Breast epithelium (tissue), 3 donors: ENCODE results near the gene NPAS4.

Experiments
- POLR2A ChIP-seq: fragments of 450-650 bp; IDR thresholded peaks from one replicate; pipeline ENCODE4 v1.6.1; 2016; ENCODE audit warnings: antibody characterized with exemption, mild to moderate bottlenecking, moderate library complexity
- POLR2AphosphoS5 ChIP-seq, 3 donors: sonication (generic); formaldehyde crosslinking; IDR thresholded peaks; one replicate each; pipeline ENCODE4 v1.6.1; 2017; ENCODE audit warnings: antibody characterized with exemption in 3 of 3
- TF ChIP-seq, protein P1 (sequence below), 3 donors: fragments of 450-650 bp; IDR thresholded peaks; one replicate each; pipeline ENCODE4 v1.5.1; 2016 to 2017; ENCODE audit warnings: antibody characterized with exemption in 3 of 3, mild to moderate bottlenecking in 3 of 3, moderate library complexity in 3 of 3

DNA sequence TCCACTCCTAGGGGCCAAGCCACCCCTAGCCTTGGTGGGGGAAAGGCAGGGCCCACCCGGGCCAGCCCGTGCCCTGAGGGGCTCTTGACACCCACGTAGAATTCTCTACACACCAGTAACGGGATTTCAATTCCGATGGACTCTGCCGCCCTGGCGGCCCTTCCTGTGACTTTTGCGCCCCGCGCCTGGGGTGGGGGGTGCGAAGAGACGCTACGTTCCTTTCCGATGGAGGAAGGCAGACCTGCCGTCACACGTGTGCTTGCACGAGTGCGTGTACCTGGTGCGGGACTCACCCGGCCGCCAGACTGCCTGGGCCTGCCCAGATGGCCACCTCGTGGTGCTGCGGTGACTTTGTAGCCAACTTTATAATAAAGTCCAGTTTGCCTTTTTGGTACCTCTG is 5.5 kb downstream of the NPAS4 start:
- TF ChIP-seq, protein P1, sequence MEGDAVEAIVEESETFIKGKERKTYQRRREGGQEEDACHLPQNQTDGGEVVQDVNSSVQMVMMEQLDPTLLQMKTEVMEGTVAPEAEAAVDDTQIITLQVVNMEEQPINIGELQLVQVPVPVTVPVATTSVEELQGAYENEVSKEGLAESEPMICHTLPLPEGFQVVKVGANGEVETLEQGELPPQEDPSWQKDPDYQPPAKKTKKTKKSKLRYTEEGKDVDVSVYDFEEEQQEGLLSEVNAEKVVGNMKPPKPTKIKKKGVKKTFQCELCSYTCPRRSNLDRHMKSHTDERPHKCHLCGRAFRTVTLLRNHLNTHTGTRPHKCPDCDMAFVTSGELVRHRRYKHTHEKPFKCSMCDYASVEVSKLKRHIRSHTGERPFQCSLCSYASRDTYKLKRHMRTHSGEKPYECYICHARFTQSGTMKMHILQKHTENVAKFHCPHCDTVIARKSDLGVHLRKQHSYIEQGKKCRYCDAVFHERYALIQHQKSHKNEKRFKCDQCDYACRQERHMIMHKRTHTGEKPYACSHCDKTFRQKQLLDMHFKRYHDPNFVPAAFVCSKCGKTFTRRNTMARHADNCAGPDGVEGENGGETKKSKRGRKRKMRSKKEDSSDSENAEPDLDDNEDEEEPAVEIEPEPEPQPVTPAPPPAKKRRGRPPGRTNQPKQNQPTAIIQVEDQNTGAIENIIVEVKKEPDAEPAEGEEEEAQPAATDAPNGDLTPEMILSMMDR (IDR thresholded peaks at IDR 0.05) = no peak
- TF ChIP-seq POLR2AphosphoS5 (IDR thresholded peaks at IDR 0.05) (no peak), POLR2A (no peak)
